Bronchial epithelial cell (primary cell): ENCODE data around the gene AKT3. TPM values are rescaled to one million over a fixed set of nuclear protein-coding genes. Genes with fewer than 3 reads are reported as not detected.

Source experiments
- DNase-seq: peaks from one replicate; pipeline ENCODE4 v3.0.0-alpha.2; 2010; ENCODE audit warnings: low read depth
- FAIRE-seq: peaks from 2 replicates; lab custom pipeline; 2011; peaks lifted over from hg19 to GRCh38; lab: Jason Lieb, UNC
- H3K27me3 ChIP-seq: 2 replicates; pipeline ENCODE4 v1.5.1; 2011; ENCODE audit warnings: low read length; ENCODE audit not compliant: control insufficient read depth, insufficient read depth
- H3K36me3 ChIP-seq: 2 replicates; pipeline ENCODE4 v1.5.1; 2011; ENCODE audit warnings: low read length; ENCODE audit not compliant: control insufficient read depth, insufficient read depth
- H3K4me3 ChIP-seq: 2 replicates; pipeline ENCODE4 v1.5.1; 2011; ENCODE audit warnings: mild to moderate bottlenecking, low read depth, low read length, control low read depth
- total RNA-seq: library from RNA; depleted of rRNA; stranded (reverse); fragments of >200 nt; gene quantifications from 2 replicates; pipeline ENCODE4 v1.2.1, GENCODE V29; 2014
- TF ChIP-seq, protein P1 (sequence below): IDR thresholded peaks from 2 replicates; pipeline ENCODE4 v1.5.1; 2011; ENCODE audit warnings: mild to moderate bottlenecking, moderate library complexity, low read length, control low read depth, inconsistent platforms; ENCODE audit not compliant: insufficient read depth, severe bottlenecking

Gene AKT3
- 7.9 and 8.2 TPM in 2 replicates for total RNA-seq

DNA sequence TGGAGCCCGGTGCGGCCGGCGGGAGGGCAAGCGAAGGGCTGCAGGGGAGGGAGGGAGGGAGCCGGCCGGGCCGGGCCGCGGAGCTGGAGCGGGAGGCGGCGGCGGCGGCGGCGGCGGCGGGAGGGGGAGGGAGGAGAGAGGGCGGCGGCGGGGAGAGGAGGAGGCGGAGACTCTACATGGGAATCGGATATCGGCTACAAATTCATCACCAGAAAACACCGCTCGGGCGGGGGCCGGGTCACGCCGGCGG lies at the start of gene AKT3:
Gene AKT3 (minus strand): TSS at position 42 of the 250 bp plus-strand sequence. CDS start 7,073 bp downstream, outside the sequence.
- FAIRE-seq (no peak), DNase-seq (peak; percentile 40)
- Histone ChIP-seq H3K4me3 (peak within 1 kb of the TSS; percentile 52), H3K36me3 (no peaks in the 10 kb centered on the region), H3K27me3 (peaks cover 12% of the 10 kb centered on the region)
- TF ChIP-seq, protein P1, sequence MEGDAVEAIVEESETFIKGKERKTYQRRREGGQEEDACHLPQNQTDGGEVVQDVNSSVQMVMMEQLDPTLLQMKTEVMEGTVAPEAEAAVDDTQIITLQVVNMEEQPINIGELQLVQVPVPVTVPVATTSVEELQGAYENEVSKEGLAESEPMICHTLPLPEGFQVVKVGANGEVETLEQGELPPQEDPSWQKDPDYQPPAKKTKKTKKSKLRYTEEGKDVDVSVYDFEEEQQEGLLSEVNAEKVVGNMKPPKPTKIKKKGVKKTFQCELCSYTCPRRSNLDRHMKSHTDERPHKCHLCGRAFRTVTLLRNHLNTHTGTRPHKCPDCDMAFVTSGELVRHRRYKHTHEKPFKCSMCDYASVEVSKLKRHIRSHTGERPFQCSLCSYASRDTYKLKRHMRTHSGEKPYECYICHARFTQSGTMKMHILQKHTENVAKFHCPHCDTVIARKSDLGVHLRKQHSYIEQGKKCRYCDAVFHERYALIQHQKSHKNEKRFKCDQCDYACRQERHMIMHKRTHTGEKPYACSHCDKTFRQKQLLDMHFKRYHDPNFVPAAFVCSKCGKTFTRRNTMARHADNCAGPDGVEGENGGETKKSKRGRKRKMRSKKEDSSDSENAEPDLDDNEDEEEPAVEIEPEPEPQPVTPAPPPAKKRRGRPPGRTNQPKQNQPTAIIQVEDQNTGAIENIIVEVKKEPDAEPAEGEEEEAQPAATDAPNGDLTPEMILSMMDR: no peak

DNA sequence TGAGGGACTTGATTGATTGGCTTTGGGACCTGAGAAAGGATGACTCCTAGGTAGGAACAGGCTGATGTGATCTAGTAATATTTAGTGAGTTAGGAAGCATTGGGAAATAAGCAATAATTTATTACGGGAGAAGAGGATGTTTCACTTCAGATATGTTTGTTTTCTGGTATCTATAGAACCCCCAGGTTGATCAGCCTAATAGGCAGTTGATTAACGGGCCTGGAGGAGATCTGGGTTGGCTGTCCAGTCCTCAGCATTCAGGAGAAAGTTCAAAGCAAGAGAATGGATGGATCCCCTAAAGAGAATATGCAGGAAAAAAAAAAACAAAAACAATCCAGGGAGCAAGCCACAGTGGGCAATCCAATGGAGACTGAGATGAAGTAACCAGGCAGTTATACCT lies 48.2 kb upstream of the AKT3 start:
- TF ChIP-seq, protein P1: no peak
- H3K36me3 ChIP-seq: no peaks in the 10 kb centered on the region
- FAIRE-seq: no peak

DNA sequence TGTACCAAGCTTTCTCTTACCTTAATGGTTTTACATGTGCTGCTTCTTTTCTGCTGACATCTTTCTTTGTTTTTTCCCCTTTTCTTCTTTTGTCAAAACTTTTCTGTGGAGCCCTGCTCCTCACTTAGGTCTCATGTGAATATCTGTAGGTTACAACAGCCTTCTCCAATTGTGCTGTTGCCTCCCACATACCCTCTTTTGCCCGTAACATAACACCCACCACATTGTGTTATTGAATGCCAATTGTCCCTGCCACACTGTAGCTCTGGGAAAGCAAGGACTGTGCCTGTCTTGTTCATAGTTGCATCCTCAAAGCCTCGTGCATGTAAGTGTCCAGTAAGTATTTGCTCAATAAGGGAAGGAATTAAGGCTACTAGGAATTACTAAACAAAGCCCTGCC lies 46.3 kb upstream of the AKT3 start:
- DNase-seq: no peak
- Histone ChIP-seq H3K4me3 (no peak overlapping the region), H3K36me3 (no peaks in the 10 kb centered on the region), H3K27me3 (no peaks in the 10 kb centered on the region)
- no peak for FAIRE-seq
- TF ChIP-seq, protein P1: no peak

More for the DNA sequence above, 48.2 kb upstream of the AKT3 start:
- no peak for DNase-seq
- no peak overlapping the region for H3K4me3 ChIP-seq
- H3K27me3 ChIP-seq: no peaks in the 10 kb centered on the region

DNA sequence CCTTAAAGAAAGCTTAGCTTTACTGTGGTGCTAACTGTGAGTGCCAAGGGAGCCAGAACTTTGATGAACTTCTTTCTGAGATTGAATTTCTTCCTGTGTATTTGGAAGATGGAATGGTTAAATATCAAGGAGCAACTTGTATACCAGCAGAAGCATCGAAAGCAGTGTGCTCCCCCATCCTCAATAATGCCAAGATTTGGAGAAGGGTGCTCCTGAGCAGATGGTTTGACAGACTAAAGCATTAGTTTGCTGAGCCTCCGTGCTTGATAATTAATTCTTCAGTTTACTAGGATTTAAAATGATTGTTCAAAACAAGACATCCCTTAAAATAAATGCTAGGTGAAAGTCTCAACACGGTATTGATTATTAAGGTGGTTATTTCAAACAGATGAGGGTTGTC lies 42.4 kb upstream of the AKT3 start:
- DNase-seq (no peak), FAIRE-seq (no peak)
- no peaks in the 10 kb centered on the region for H3K36me3 ChIP-seq
- H3K27me3 ChIP-seq: no peaks in the 10 kb centered on the region
- no peak overlapping the region for H3K4me3 ChIP-seq
- TF ChIP-seq, protein P1: no peak

DNA sequence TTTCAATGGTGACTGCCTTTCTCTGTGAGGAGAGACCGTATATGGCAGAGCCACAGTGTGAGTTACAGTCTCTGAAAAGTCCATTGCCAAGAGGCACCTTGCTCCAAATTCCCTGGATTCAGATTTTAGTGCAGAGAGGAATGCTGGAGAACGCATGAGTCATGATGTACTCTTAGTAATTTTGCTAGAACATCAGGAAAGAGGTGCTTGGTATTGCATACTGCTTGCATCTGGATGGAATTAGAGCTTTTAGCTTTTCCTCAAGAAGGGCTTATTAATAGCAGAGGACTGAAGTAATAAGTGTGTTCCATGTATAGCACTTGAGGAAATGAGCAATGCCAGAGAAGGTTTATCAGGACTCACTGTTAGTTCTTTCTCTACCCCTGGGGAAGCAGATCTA lies 40.5 kb upstream of the AKT3 start:
- FAIRE-seq (no peak), DNase-seq (peak; percentile 17)
- Histone ChIP-seq H3K36me3 (no peaks in the 10 kb centered on the region), H3K4me3 (no peak overlapping the region), H3K27me3 (no peaks in the 10 kb centered on the region)
- TF ChIP-seq, protein P1: no peak

DNA sequence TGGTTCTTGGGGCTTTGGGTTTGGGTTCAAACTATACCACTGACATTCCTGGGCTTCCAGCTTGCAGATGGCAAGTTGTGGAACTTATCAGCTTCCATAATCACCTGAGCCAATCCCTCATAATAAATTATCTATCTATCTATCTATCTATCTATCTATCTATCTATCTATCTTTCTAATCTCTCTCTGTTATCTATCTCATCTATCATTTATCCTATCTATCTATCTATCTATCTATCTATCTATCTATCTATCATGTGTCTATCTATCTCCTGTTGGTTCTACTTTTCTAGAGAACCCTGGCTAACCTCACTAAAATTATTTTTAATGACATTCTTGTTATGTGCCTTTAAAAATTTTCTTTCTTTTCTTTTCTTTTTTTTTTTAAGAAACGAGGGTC lies 35.8 kb upstream of the AKT3 start:
- no peaks in the 10 kb centered on the region for H3K36me3 ChIP-seq
- FAIRE-seq (no peak), DNase-seq (no peak)
- H3K27me3 ChIP-seq: no peaks in the 10 kb centered on the region
- H3K4me3 ChIP-seq: no peak overlapping the region
- TF ChIP-seq, protein P1: no peak
